GM23338 (cell line): ENCODE data around the gene TGFBR3. TPM values are rescaled to one million over a fixed set of nuclear protein-coding genes. Genes with fewer than 3 reads are reported as not detected.

Source experiments
- ATAC-seq: fragments of 200-7000 bp; cut with Tn5 transposase; 3 replicates; pipeline ENCODE4 v1.9.1; 2020
- DNase-seq: peaks from one replicate; pipeline ENCODE4 v3.0.0-alpha.2; 2015; ENCODE audit warnings: low spot score
- H2AFZ ChIP-seq: fragments of 200-600 bp; sonication (generic); 2 replicates; pipeline ENCODE4 v1.8.0; 2016; ENCODE audit warnings: antibody characterized with exemption, mild to moderate bottlenecking, moderate library complexity
- H3F3A ChIP-seq: fragments of 200-600 bp; sonication (generic); replicated peaks from 2 replicates; pipeline ENCODE4 v1.8.0; 2017; ENCODE audit warnings: antibody characterized with exemption, mixed run types, low read depth
- H3K27ac ChIP-seq: fragments of 200-600 bp; sonication (generic); 2 replicates; pipeline ENCODE4 v1.6.1; 2016; ENCODE audit warnings: low read depth
- H3K27me3 ChIP-seq: fragments of 200-600 bp; sonication (generic); 2 replicates; pipeline ENCODE4 v1.8.0; 2016; ENCODE audit warnings: mild to moderate bottlenecking, mixed run types, moderate library complexity; ENCODE audit not compliant: insufficient read depth
- H3K36me3 ChIP-seq: fragments of 200-600 bp; sonication (generic); 2 replicates; pipeline ENCODE4 v1.8.0; 2016; ENCODE audit warnings: mild to moderate bottlenecking; ENCODE audit not compliant: insufficient read depth
- H3K4me1 ChIP-seq: fragments of 200-600 bp; sonication (generic); 2 replicates; pipeline ENCODE4 v1.8.0; 2016; ENCODE audit warnings: mild to moderate bottlenecking, moderate library complexity; ENCODE audit not compliant: insufficient read depth
- H3K4me2 ChIP-seq: fragments of 200-600 bp; sonication (generic); 2 replicates; pipeline ENCODE4 v1.7.1; 2017; ENCODE audit warnings: mixed run types
- H3K4me3 ChIP-seq: fragments of 200-600 bp; sonication (generic); 2 replicates; pipeline ENCODE4 v1.6.1; 2016; ENCODE audit warnings: mixed run types
- H3K79me2 ChIP-seq: fragments of 200-600 bp; sonication (generic); replicated peaks from 2 replicates; pipeline ENCODE4 v1.8.0; 2017; ENCODE audit warnings: mild to moderate bottlenecking; ENCODE audit not compliant: insufficient read depth
- H3K9me2 ChIP-seq: fragments of 200-600 bp; sonication (generic); 2 replicates; pipeline ENCODE4 v1.8.0; 2017; ENCODE audit not compliant: insufficient read depth
- H4K20me1 ChIP-seq: fragments of 200-600 bp; sonication (generic); replicated peaks from 2 replicates; pipeline ENCODE4 v1.8.0; 2017; ENCODE audit warnings: mild to moderate bottlenecking; ENCODE audit not compliant: insufficient read depth
- H3K27ac Mint-ChIP-seq: 2 replicates; pipeline ENCODE4 v1.8.0; 2020; ENCODE audit warnings: inconsistent platforms, mild to moderate bottlenecking, moderate library complexity, mixed read lengths
- H3K27me3 Mint-ChIP-seq: 3 replicates; pipeline ENCODE4 v1.8.0; 2022; ENCODE audit warnings: low read depth, mild to moderate bottlenecking, moderate library complexity, mixed read lengths, inconsistent platforms; ENCODE audit not compliant: insufficient read depth, poor library complexity
- H3K36me3 Mint-ChIP-seq: 3 replicates; pipeline ENCODE4 v1.8.0; 2021; ENCODE audit warnings: low read depth, mild to moderate bottlenecking, inconsistent platforms, moderate library complexity, mixed read lengths
- H3K4me1 Mint-ChIP-seq: 3 replicates; pipeline ENCODE4 v1.8.0; 2020; ENCODE audit warnings: mild to moderate bottlenecking, inconsistent platforms, mixed read lengths
- H3K4me3 Mint-ChIP-seq: 3 replicates; pipeline ENCODE4 v1.8.0; 2021; ENCODE audit warnings: moderate library complexity, mild to moderate bottlenecking, inconsistent platforms, mixed read lengths
- H3K9me3 Mint-ChIP-seq: 3 replicates; pipeline ENCODE4 v1.8.0; 2020; ENCODE audit warnings: moderate library complexity, mild to moderate bottlenecking, inconsistent platforms, mixed read lengths
- CREB1 ChIP-seq: fragments of 250-450 bp; sonication (Bioruptor Pico); IDR thresholded peaks from 2 replicates; pipeline ENCODE4 v1.5.0; 2020; ENCODE audit warnings: low read depth, mild to moderate bottlenecking, moderate library complexity
- EZH2 ChIP-seq: fragments of 200-600 bp; sonication (generic); IDR thresholded peaks from one replicate; pipeline ENCODE4 v1.8.0; 2017; ENCODE audit warnings: antibody characterized with exemption, mild to moderate bottlenecking, low read depth; ENCODE audit not compliant: unreplicated experiment
- EZH2phosphoT487 ChIP-seq: fragments of 200-600 bp; sonication (generic); IDR thresholded peaks from one replicate; pipeline ENCODE4 v1.8.1; 2018; ENCODE audit warnings: antibody characterized with exemption; ENCODE audit not compliant: unreplicated experiment
- JUNB ChIP-seq: IDR thresholded peaks from one replicate; pipeline ENCODE4 v1.6.1; 2016; ENCODE audit warnings: antibody characterized with exemption; ENCODE audit not compliant: unreplicated experiment
- NANOG ChIP-seq: IDR thresholded peaks from 2 replicates; pipeline ENCODE4 v1.6.1; 2016; ENCODE audit warnings: antibody characterized with exemption, borderline replicate concordance
- POLR2AphosphoS5 ChIP-seq: IDR thresholded peaks from 2 replicates; pipeline ENCODE4 v1.6.1; 2016; ENCODE audit warnings: antibody characterized with exemption, low read depth
- STAT1 ChIP-seq: IDR thresholded peaks from one replicate; pipeline ENCODE4 v1.6.1; 2016; ENCODE audit warnings: antibody characterized with exemption; ENCODE audit not compliant: unreplicated experiment
- ZNF114 ChIP-seq: fragments of 250-450 bp; sonication (Bioruptor Pico); IDR thresholded peaks from 2 replicates; pipeline ENCODE4 v1.5.0; 2020; ENCODE audit warnings: mild to moderate bottlenecking, moderate library complexity
- ZNF331 ChIP-seq: fragments of 250-450 bp; sonication (Bioruptor Pico); IDR thresholded peaks from 2 replicates; pipeline ENCODE4 v1.5.0; 2020; ENCODE audit warnings: low read depth, mild to moderate bottlenecking, moderate library complexity
- polyA plus RNA-seq: library from polyadenylated mRNA; unstranded; fragments of >200 nt; fragmentation: Nextera tagmentation; extraction: Ambion mirVana; gene quantifications from 2 replicates; pipeline ENCODE4 v1.2.1, GENCODE V29; 2016
- total RNA-seq: library from RNA; depleted of rRNA; stranded (reverse); fragments of >200 nt; shearing (Covaris generic); gene quantifications from 2 replicates; pipeline ENCODE4 v1.2.3, GENCODE V29; 2014
- TF ChIP-seq, protein P1 (sequence below): IDR thresholded peaks from 2 replicates; pipeline ENCODE4 v1.6.1; 2016; ENCODE audit warnings: antibody characterized with exemption
- TF ChIP-seq, protein P2 (sequence below), 2 experiments: fragments of 200-600 bp in 1 of 2; sonication (generic) in 1 of 2; conservative IDR thresholded peaks; 2 replicates each; pipeline versions ENCODE4 v1.5.1 to v1.6.1; 2016 to 2017; ENCODE audit warnings: antibody characterized with exemption in 2 of 2, low read depth in 2 of 2, mild to moderate bottlenecking in 2 of 2, moderate library complexity in 1 of 2
- TF ChIP-seq, protein P3 (sequence below): IDR thresholded peaks from one replicate; pipeline ENCODE4 v1.6.1; 2018; ENCODE audit warnings: antibody characterized with exemption; ENCODE audit not compliant: unreplicated experiment

The TGFBR3 gene
- total and polyA plus RNA-seq, 2 experiments from 2014 or later: 1.7 to 2.9 TPM

DNA sequence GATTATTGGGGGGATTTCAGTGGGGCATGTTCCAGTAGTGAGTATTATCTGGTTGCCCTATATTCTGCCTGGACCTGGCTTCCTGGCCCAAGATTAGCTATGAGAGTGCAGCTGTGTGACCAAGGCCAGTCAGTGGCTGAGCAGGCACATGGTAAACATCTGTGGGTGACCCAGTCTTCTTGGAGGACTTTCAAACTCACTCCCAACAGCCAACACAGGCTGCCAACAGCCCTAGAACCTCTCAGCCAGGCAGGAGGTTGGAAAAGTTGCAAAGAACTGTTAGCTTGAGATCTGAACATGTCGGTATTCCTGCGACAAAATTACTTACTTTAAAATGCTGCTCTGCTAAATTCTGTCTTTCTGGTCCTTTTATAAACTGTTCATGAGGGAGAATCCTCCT, 192.4 kb downstream of the TGFBR3 start (continued):
- no peak for TF ChIP-seq NANOG
- TF ChIP-seq EZH2phosphoT487: no peak

DNA sequence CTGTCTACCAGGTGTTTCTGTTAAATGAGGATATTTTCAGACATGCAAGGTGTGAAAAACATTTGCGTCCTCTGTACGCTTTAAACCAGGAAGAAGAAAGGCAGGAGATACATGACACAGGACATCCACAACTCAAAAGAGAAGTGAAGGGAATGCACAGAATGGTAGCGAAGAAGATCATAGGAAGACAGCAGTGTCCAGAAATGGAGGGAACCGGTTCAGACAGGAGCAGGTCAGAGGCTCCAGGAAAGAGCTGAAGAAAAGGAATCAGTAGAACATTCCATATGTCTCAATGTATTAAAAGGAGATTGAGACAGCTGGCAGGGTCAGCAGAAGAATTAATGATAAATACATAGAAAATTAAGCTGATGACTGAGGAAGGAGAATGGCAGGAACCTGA, 194.4 kb downstream of the TGFBR3 start:
- no peak overlapping the region for H3K4me3 Mint-ChIP-seq
- no peaks in the 10 kb centered on the region for H3K27me3 ChIP-seq
- no peaks in the 10 kb centered on the region for H3K79me2 ChIP-seq
- H3K27ac Mint-ChIP-seq: no peak overlapping the region
- no peaks in the 10 kb centered on the region for H4K20me1 ChIP-seq
- no peaks in the 10 kb centered on the region for H3K9me3 Mint-ChIP-seq
- no peaks in the 10 kb centered on the region for H3K9me2 ChIP-seq
- no peak overlapping the region for H3K27ac ChIP-seq
- DNase-seq (no peak), ATAC-seq (no peak)
- no peak overlapping the region for H3K4me2 ChIP-seq
- no peak overlapping the region for H2AFZ ChIP-seq
- no peak overlapping the region for H3K4me3 ChIP-seq
- H3K27me3 Mint-ChIP-seq: no peaks in the 10 kb centered on the region
- peaks cover 10% of the 10 kb centered on the region for H3K4me1 ChIP-seq
- peaks cover 32% of the 10 kb centered on the region for H3K4me1 Mint-ChIP-seq
- no peak for TF ChIP-seq JUNB
- no peak for TF ChIP-seq POLR2AphosphoS5
- no peak for TF ChIP-seq STAT1
- TF ChIP-seq, protein P1, sequence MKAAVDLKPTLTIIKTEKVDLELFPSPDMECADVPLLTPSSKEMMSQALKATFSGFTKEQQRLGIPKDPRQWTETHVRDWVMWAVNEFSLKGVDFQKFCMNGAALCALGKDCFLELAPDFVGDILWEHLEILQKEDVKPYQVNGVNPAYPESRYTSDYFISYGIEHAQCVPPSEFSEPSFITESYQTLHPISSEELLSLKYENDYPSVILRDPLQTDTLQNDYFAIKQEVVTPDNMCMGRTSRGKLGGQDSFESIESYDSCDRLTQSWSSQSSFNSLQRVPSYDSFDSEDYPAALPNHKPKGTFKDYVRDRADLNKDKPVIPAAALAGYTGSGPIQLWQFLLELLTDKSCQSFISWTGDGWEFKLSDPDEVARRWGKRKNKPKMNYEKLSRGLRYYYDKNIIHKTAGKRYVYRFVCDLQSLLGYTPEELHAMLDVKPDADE: no peak
- TF ChIP-seq EZH2: no peak
- no peak for TF ChIP-seq CREB1
- H3F3A ChIP-seq: no peaks in the 10 kb centered on the region
- no peaks in the 10 kb centered on the region for H3K36me3 Mint-ChIP-seq
- no peaks in the 10 kb centered on the region for H3K36me3 ChIP-seq

DNA sequence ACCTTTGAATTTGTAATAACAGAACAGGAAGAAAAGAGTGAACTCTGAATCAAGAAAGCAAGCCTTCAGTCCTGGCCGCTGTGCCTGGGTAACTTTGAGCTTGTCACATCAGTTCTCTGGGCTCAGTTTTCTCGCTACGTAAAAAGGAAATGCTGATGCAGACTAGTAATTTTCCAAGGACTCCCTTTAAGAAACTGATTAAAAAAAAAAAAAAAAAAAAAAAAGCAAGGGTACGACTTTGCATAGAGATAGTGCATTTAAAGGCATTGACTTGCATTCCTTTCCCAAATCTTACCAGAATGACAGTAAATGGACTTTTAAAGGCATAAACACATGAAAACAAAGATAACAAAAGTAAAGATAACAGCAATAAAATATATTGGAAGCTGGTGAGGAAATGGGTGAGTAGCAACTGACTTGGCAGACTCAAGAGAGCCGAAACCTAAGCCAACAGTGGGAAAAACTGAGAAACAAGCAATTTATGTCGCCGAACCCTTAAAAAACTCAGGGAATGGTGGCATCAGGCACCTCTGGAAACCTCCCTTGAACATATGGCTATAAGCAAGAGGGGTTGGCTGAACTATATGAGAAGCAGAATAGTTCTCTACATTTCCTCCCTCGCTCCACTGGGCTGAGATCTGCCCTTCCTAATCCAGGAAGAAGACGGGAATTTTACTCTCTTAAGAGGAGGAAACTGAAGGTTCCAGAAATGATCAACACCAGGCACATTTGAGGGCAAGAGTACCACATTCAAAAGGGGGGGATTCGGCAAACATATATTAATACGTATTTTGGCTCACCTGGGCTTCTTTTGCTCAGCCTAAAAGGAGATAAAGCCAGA, 196.1 kb downstream of the TGFBR3 start:
- H3K27ac ChIP-seq: no peak overlapping the region
- no peaks in the 10 kb centered on the region for H4K20me1 ChIP-seq
- no peak for DNase-seq
- H2AFZ ChIP-seq: no peak overlapping the region
- peaks cover 23% of the 10 kb centered on the region for H3K4me1 ChIP-seq
- no peaks in the 10 kb centered on the region for H3K36me3 ChIP-seq
- no peak for ATAC-seq
- Mint-ChIP-seq H3K27me3 (no peaks in the 10 kb centered on the region), H3K9me3 (no peaks in the 10 kb centered on the region), H3K27ac (no peak overlapping the region; the same call in 1 of the 2 replicates), H3K4me3 (no peak overlapping the region), H3K36me3 (no peaks in the 10 kb centered on the region), H3K4me1 (peaks cover 41% of the 10 kb centered on the region)
- H3F3A ChIP-seq: no peaks in the 10 kb centered on the region
- no peak overlapping the region for H3K4me2 ChIP-seq
- H3K79me2 ChIP-seq: no peaks in the 10 kb centered on the region
- no peaks in the 10 kb centered on the region for H3K9me2 ChIP-seq
- no peaks in the 10 kb centered on the region for H3K27me3 ChIP-seq
- no peak overlapping the region for H3K4me3 ChIP-seq
- TF ChIP-seq POLR2AphosphoS5: no peak
- TF ChIP-seq, protein P2, sequence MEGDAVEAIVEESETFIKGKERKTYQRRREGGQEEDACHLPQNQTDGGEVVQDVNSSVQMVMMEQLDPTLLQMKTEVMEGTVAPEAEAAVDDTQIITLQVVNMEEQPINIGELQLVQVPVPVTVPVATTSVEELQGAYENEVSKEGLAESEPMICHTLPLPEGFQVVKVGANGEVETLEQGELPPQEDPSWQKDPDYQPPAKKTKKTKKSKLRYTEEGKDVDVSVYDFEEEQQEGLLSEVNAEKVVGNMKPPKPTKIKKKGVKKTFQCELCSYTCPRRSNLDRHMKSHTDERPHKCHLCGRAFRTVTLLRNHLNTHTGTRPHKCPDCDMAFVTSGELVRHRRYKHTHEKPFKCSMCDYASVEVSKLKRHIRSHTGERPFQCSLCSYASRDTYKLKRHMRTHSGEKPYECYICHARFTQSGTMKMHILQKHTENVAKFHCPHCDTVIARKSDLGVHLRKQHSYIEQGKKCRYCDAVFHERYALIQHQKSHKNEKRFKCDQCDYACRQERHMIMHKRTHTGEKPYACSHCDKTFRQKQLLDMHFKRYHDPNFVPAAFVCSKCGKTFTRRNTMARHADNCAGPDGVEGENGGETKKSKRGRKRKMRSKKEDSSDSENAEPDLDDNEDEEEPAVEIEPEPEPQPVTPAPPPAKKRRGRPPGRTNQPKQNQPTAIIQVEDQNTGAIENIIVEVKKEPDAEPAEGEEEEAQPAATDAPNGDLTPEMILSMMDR (conservative IDR thresholded peaks at IDR 0.05; ENCODE audit: low read depth in 2 of 2): no peak
- no peak for TF ChIP-seq STAT1
- TF ChIP-seq, protein P1: no peak
- no peak for TF ChIP-seq ZNF114 (CRISPR knock-in tag)
- TF ChIP-seq, protein P3, sequence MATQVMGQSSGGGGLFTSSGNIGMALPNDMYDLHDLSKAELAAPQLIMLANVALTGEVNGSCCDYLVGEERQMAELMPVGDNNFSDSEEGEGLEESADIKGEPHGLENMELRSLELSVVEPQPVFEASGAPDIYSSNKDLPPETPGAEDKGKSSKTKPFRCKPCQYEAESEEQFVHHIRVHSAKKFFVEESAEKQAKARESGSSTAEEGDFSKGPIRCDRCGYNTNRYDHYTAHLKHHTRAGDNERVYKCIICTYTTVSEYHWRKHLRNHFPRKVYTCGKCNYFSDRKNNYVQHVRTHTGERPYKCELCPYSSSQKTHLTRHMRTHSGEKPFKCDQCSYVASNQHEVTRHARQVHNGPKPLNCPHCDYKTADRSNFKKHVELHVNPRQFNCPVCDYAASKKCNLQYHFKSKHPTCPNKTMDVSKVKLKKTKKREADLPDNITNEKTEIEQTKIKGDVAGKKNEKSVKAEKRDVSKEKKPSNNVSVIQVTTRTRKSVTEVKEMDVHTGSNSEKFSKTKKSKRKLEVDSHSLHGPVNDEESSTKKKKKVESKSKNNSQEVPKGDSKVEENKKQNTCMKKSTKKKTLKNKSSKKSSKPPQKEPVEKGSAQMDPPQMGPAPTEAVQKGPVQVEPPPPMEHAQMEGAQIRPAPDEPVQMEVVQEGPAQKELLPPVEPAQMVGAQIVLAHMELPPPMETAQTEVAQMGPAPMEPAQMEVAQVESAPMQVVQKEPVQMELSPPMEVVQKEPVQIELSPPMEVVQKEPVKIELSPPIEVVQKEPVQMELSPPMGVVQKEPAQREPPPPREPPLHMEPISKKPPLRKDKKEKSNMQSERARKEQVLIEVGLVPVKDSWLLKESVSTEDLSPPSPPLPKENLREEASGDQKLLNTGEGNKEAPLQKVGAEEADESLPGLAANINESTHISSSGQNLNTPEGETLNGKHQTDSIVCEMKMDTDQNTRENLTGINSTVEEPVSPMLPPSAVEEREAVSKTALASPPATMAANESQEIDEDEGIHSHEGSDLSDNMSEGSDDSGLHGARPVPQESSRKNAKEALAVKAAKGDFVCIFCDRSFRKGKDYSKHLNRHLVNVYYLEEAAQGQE: no peak
- TF ChIP-seq EZH2: no peak
- no peak for TF ChIP-seq NANOG
- no peak for TF ChIP-seq JUNB
- no peak for TF ChIP-seq ZNF331
- TF ChIP-seq CREB1: no peak
